ENCODE measurements around the gene SUMO2. TPM values are rescaled to one million over a fixed set of nuclear protein-coding genes. Genes with fewer than 3 reads are reported as not detected.

The SUMO2 gene
- total and polyA plus RNA-seq, 9 of the 15 experiments (the other 6 are each of a cell fraction or from before 2014, with no cell fraction given) = 157 to 733 (median 419) TPM

DNA sequence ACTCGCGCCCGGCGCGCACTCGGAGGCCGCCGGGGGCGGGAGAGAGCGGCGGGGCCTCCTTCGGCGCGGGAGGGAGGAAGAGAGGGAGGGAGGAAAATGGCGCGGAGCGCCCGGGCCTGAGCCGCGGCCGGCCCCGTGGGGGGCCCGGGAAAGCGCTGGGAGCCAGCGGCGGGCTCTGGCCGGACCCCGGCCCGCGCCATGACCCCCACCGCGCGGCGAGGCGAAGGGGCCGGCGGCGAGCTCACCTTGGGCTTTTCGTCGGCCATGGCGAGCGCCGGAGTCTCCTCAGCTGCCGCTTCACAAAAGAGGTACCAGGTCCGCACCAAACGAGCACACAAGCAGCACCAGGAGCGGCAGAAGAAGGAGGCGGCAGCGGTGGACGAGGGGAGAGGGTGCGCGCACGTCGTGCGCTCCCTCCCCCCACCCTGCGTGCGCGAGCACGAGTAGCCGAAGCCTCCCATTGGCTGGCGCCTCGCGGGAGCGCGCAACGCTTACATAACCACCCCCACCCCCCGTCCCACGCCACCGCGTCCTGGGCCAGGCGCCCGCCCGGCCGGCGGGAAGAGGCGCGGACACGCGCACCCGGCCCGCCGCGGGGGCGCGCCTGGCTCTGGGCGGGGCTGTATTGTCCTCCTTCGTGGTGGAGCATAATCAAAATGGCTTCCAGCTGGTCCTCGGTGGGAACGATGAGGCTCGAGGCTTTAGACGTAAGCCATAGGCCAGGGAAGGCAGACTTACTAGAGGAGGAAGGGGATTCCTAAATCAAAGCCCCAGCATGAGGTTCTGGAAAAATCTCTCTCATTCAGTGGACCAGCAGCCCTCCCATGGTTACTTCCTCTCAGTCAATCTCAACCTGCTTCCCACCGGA is at the start of gene SUMO2 (continued):
- TF ChIP-seq, protein P1, sequence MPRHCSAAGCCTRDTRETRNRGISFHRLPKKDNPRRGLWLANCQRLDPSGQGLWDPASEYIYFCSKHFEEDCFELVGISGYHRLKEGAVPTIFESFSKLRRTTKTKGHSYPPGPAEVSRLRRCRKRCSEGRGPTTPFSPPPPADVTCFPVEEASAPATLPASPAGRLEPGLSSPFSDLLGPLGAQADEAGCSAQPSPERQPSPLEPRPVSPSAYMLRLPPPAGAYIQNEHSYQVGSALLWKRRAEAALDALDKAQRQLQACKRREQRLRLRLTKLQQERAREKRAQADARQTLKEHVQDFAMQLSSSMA (CRISPR knock-in tag; IDR thresholded peaks at IDR 0.05) = no peak
- TF ChIP-seq MECOM (CRISPR knock-in tag; IDR thresholded peaks at IDR 0.05) = peak; percentile 67; the same call in 1 of the 2 replicates
- no peak for TF ChIP-seq MXD1 (CRISPR knock-in tag; IDR thresholded peaks at IDR 0.05; ENCODE audit: borderline replicate concordance, poor library complexity, severe bottlenecking)
- TF ChIP-seq ADNP (tag; IDR thresholded peaks at IDR 0.05) = no peak
- TF ChIP-seq RBM14 (IDR thresholded peaks at IDR 0.05; ENCODE audit: borderline replicate concordance, insufficient read depth, low read depth, low read length) = no peak
- peak; percentile 97 for TF ChIP-seq CUX1 (CRISPR knock-in tag; IDR thresholded peaks at IDR 0.05)
- no peak for TF ChIP-seq FOXJ3 (CRISPR knock-in tag; IDR thresholded peaks at IDR 0.05)
- no peak for TF ChIP-seq TFAM (CRISPR knock-in tag; conservative IDR thresholded peaks at IDR 0.05)
- TF ChIP-seq ZFPM2 (CRISPR knock-in tag; IDR thresholded peaks at IDR 0.05) = no peak
- TF ChIP-seq HMG20B (CRISPR knock-in tag; IDR thresholded peaks at IDR 0.05) = no peak
- TF ChIP-seq CHD2 (IDR thresholded peaks at IDR 0.05; ENCODE audit: low read depth, low read length) = 0 out of 2 replicates have a peak, but pooled peaks have one; percentile 49
- TF ChIP-seq, protein P2, sequence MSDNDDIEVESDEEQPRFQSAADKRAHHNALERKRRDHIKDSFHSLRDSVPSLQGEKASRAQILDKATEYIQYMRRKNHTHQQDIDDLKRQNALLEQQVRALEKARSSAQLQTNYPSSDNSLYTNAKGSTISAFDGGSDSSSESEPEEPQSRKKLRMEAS (CRISPR knock-in tag; IDR thresholded peaks at IDR 0.05) = peak; percentile 41; the same call in 1 of the 2 replicates
- TF ChIP-seq CBFA2T3 (IDR thresholded peaks at IDR 0.05) = no peak
- no peak for TF ChIP-seq POLR3A (IDR thresholded peaks at IDR 0.05; ENCODE audit: borderline replicate concordance, extremely low read depth, insufficient read depth, insufficient read length)
- TF ChIP-seq MEF2D (tag; conservative IDR thresholded peaks at IDR 0.05; ENCODE audit: low read depth) = peak; percentile 77
- TF ChIP-seq HNRNPH1 (optimal IDR thresholded peaks at IDR 0.05; ENCODE audit: low read depth, low read length) = no peak
- no peak for TF ChIP-seq CHD4 (IDR thresholded peaks at IDR 0.05; ENCODE audit: insufficient read depth, insufficient replicate concordance, low read depth, low read length, poor library complexity, severe bottlenecking)
- peak; percentile 22; the same call in 1 of the 2 replicates for TF ChIP-seq CREB1 (IDR thresholded peaks at IDR 0.05)
- peak; percentile 60; the same call in 1 of the 2 replicates for TF ChIP-seq CREB1 (CRISPR knock-in tag; IDR thresholded peaks at IDR 0.05)
- no peak for TF ChIP-seq DIDO1 (tag; IDR thresholded peaks at IDR 0.05; ENCODE audit: low read depth)
- TF ChIP-seq PYGO2 (tag; IDR thresholded peaks at IDR 0.05) = no peak
- TF ChIP-seq ETV5 (CRISPR knock-in tag; IDR thresholded peaks at IDR 0.05; ENCODE audit: low read depth) = no peak

Data from K562 (cell line).